HG03196 (cell line): ENCODE results near the gene BATF.

Experiments
- ATAC-seq: cut with Tn5 transposase; IDR thresholded peaks from one replicate; pipeline ENCODE4 v1.9.1; 2021; ENCODE audit not compliant: unreplicated experiment

The BATF gene

GRCh38 chr14:75531660-75532317, 9.5 kb downstream of the BATF start:
- ATAC-seq: no peak

- no peak for ATAC-seq
Observed at GRCh38 chr14:75533791-75534555, 11.7 kb downstream of the BATF start.

GRCh38 chr14:75535164-75535898, 13.1 kb downstream of the BATF start:
- ATAC-seq: no peak

- ATAC-seq: no peak
Observed at GRCh38 chr14:75537071-75537470, 14.8 kb downstream of the BATF start.

GRCh38 chr14:75539162-75539560, 16.9 kb downstream of the BATF start:
- ATAC-seq: peak; percentile 10

- ATAC-seq: peak; percentile 64
Observed at GRCh38 chr14:75539561-75540478, 17.6 kb downstream of the BATF start.

- no peak for ATAC-seq
Observed at GRCh38 chr14:75540479-75540851, 18.2 kb downstream of the BATF start.

GRCh38 chr14:75542588-75543091, 20.4 kb downstream of the BATF start:
- peak; percentile 48 for ATAC-seq

GRCh38 chr14:75543253-75543652, 21.0 kb downstream of the BATF start:
- ATAC-seq: no peak

GRCh38 chr14:75543786-75544185, 21.5 kb downstream of the BATF start:
- ATAC-seq: no peak

GRCh38 chr14:75545907-75546306, 23.6 kb downstream of the BATF start:
- ATAC-seq: no peak

- ATAC-seq: no peak
Observed at GRCh38 chr14:75547552-75548250, 25.4 kb downstream of the BATF start.

- ATAC-seq: no peak
Observed at GRCh38 chr14:75548544-75548943, 26.3 kb downstream of the BATF start.

- ATAC-seq: peak; percentile 49
Observed at GRCh38 chr14:75549169-75549568, 26.9 kb downstream of the BATF start.

GRCh38 chr14:75551021-75551420, 28.8 kb downstream of the BATF start:
- ATAC-seq: no peak

- no peak for ATAC-seq
Observed at GRCh38 chr14:75553157-75553556, 30.9 kb downstream of the BATF start.

GRCh38 chr14:75553761-75554364, 31.6 kb downstream of the BATF start:
- ATAC-seq: no peak

GRCh38 chr14:75554482-75554881, 32.2 kb downstream of the BATF start:
- ATAC-seq: no peak

GRCh38 chr14:75558440-75558839, 36.2 kb downstream of the BATF start:
- no peak for ATAC-seq

- ATAC-seq: no peak
Observed at GRCh38 chr14:75559045-75559444, 36.8 kb downstream of the BATF start.
